Limb (tissue), 2 donors: Measurements from ENCODE around the gene RBM8A.

Source experiments
- DNase-seq, 2 donors: peaks; one replicate each; pipeline ENCODE4 v3.0.0-alpha.2; 2016; ENCODE audit errors: extremely low spot score in 2 of 2

The RBM8A gene

GRCh38 chr1:145918144-145918991, 8.9 kb downstream of the RBM8A start, which contains the start of gene PEX11B:
Gene PEX11B (minus strand): TSS chr1:145918717. CDS start chr1:145918688, 29 bp downstream.
- DNase-seq: peak; percentile 88 to 90

GRCh38 chr1:145917595-145917994, 9.7 kb downstream of the RBM8A start:
- DNase-seq: no peak

GRCh38 chr1:145916745-145917144, 10.5 kb downstream of the RBM8A start:
- DNase-seq: no peak

GRCh38 chr1:145912128-145912641, 15.1 kb downstream of the RBM8A start:
- DNase-seq: no peak

GRCh38 chr1:145908653-145909052, 18.6 kb downstream of the RBM8A start:
- no peak for DNase-seq

GRCh38 chr1:145906954-145907753, 20.1 kb downstream of the RBM8A start:
- DNase-seq: no peak

- no peak for DNase-seq
Observed at GRCh38 chr1:145901312-145902021, 25.8 kb downstream of the RBM8A start.

GRCh38 chr1:145898756-145899155, 28.5 kb downstream of the RBM8A start:
- DNase-seq: no peak

- DNase-seq: no peak
Observed at GRCh38 chr1:145897969-145898368, 29.3 kb downstream of the RBM8A start.

GRCh38 chr1:145895471-145895870, 31.8 kb downstream of the RBM8A start:
- no peak for DNase-seq

GRCh38 chr1:145893306-145894055, 33.8 kb downstream of the RBM8A start:
- no peak for DNase-seq

- DNase-seq: no peak
Observed at GRCh38 chr1:145892486-145893087, 34.7 kb downstream of the RBM8A start.

- peak; percentile 95 to 96 for DNase-seq
Observed at GRCh38 chr1:145891587-145892485, 35.4 kb downstream of the RBM8A start.

GRCh38 chr1:145891143-145891542, 36.1 kb downstream of the RBM8A start:
- DNase-seq: no peak

GRCh38 chr1:145889722-145890121, 37.6 kb downstream of the RBM8A start:
- no peak for DNase-seq

- DNase-seq: no peak
Observed at GRCh38 chr1:145887631-145888030, 39.7 kb downstream of the RBM8A start.

- DNase-seq: no peak
Observed at GRCh38 chr1:145886816-145887215, 40.5 kb downstream of the RBM8A start.

- no peak for DNase-seq
Observed at GRCh38 chr1:145886390-145886789, 40.9 kb downstream of the RBM8A start.

GRCh38 chr1:145885738-145886287, 41.5 kb downstream of the RBM8A start, which contains the start of gene ANKRD35:
Gene ANKRD35 (minus strand): TSS chr1:145885866. CDS start chr1:145885758, 108 bp downstream.
- DNase-seq: peak; percentile 82 to 84
